ENCODE results near the gene KIRREL2.
"Not testable (repeated sequence)": the region's sequence is repeated elsewhere in the genome, so short reads cannot be mapped to it uniquely, and the experiment has no call there.

Gene KIRREL2

DNA sequence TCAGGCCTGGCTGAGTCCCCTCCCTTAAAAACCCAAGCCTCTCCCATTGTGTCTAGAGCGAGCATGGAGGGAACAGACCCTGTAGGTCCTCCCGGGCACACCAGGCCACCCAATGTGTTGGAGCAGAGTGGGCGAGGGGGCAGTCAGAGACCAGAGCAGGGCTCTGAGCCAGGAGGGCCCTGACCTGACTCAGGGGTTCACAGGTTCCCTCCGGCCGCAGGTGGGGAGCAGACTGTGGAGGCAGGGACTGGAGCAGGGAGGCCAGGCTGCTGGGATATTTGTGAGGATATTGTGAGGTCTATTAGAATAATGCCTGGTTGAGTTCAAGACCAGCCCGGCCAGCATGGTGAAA is 52.9 kb downstream of the KIRREL2 start:
- Mint-ChIP-seq H3K27me3 (ENCODE audit: low read depth) (peaks cover 4% of the 10 kb centered on the region), H3K4me3 (no peak overlapping the region), H3K27ac (no peak overlapping the region), H3K9me3 (no peaks in the 10 kb centered on the region), H3K36me3 (ENCODE audit: low read depth) (no peaks in the 10 kb centered on the region), H3K4me1 (no peaks in the 10 kb centered on the region)
- TF ChIP-seq, protein P1, sequence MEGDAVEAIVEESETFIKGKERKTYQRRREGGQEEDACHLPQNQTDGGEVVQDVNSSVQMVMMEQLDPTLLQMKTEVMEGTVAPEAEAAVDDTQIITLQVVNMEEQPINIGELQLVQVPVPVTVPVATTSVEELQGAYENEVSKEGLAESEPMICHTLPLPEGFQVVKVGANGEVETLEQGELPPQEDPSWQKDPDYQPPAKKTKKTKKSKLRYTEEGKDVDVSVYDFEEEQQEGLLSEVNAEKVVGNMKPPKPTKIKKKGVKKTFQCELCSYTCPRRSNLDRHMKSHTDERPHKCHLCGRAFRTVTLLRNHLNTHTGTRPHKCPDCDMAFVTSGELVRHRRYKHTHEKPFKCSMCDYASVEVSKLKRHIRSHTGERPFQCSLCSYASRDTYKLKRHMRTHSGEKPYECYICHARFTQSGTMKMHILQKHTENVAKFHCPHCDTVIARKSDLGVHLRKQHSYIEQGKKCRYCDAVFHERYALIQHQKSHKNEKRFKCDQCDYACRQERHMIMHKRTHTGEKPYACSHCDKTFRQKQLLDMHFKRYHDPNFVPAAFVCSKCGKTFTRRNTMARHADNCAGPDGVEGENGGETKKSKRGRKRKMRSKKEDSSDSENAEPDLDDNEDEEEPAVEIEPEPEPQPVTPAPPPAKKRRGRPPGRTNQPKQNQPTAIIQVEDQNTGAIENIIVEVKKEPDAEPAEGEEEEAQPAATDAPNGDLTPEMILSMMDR (IDR thresholded peaks at IDR 0.05; ENCODE audit: unreplicated experiment in 3 of 3): no peak

DNA sequence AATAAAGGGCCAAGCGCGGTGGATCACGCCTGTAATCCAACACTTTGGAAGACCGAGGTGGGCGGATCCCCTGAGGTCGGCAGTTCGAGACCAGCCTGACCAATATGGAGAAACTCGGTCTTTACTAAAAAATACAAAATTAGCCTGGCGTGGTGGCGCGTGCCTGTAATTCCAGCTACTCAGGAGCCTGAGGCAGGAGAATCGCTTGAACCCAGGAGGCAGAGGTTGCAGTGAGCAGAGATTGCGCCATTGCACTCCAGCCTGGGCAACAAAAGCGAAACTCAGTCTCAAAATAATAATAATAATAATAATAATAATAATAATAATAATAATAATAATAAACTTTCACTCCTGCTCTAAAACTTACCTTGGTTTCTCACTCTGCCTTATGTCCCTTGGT is 53.6 kb downstream of the KIRREL2 start:
- H3K27me3 Mint-ChIP-seq (ENCODE audit: low read depth); H3K4me1 Mint-ChIP-seq; H3K4me3 Mint-ChIP-seq; H3K27ac Mint-ChIP-seq; H3K9me3 Mint-ChIP-seq; H3K36me3 Mint-ChIP-seq (ENCODE audit: low read depth): not testable (repeated sequence)

DNA sequence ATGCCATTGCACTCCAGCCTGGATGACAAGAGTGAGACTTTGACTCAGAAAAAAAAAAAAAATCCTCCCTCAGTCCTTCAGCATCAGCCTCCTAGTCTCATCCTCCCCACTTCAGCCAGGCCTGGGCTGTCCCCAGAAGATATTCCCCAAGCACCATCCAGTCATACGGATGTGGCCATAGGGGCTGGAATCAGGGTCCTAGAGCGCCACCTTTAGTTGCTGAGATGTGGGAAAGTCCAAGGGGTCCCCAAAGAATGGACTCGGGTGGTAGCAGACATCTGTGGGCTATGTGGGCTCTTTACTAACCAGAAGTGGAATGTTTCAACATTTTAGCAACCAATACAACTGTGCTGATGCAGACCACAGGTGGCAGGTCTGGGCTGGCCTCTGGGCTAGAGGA is 54.5 kb downstream of the KIRREL2 start:
- TF ChIP-seq, protein P1 (IDR thresholded peaks at IDR 0.05; ENCODE audit: unreplicated experiment in 3 of 3): no peak
- Mint-ChIP-seq H3K4me1 (no peaks in the 10 kb centered on the region), H3K36me3 (ENCODE audit: low read depth) (no peaks in the 10 kb centered on the region), H3K27ac (no peak overlapping the region), H3K9me3 (no peaks in the 10 kb centered on the region), H3K27me3 (ENCODE audit: low read depth) (peaks cover 4% of the 10 kb centered on the region), H3K4me3 (no peak overlapping the region)

DNA sequence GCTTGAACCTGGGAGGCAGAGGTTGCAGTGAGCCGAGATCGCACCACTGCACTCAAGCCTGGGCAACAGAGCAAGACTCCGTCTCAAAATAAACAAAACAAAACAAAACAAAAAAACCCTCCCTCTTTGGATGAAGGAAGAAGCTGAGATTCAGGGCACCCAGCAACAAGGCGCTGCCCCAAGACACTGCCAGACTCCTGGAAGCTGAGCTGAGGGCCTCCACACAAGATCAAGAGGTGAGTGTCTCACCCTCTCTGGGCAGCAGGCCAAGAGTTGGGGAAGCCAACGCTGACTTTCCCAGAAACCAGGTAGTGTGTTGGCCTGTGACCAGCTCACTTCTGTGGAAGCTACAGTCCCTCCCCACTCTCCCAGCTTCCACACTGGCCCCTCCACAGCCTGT is 55.1 kb downstream of the KIRREL2 start:
- H3K9me3 Mint-ChIP-seq: no peaks in the 10 kb centered on the region
- H3K36me3 Mint-ChIP-seq (ENCODE audit: low read depth): no peaks in the 10 kb centered on the region
- no peaks in the 10 kb centered on the region for H3K4me1 Mint-ChIP-seq
- no peak overlapping the region for H3K27ac Mint-ChIP-seq
- peaks cover 4% of the 10 kb centered on the region for H3K27me3 Mint-ChIP-seq (ENCODE audit: low read depth)
- no peak overlapping the region for H3K4me3 Mint-ChIP-seq
- TF ChIP-seq, protein P1 (IDR thresholded peaks at IDR 0.05; ENCODE audit: unreplicated experiment in 3 of 3): no peak

DNA sequence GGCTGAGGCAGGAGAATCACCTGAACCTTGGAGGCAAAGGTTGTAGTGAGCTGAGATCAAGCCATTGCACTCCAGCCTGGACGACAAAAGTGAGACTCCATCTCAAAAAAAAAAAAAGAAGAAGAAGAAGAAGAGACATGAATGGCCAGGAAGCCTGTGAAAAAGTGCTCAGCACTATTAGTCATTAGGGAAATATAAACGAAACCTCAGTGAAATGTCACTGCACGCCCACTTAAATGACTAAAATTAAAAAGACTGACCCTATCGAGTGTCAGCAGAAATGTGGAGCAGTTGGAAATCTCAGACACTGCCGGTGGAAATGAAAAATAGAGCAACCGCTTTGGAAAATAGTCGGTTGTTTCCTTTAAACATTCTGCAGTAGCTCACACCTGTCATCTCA is 56.9 kb downstream of the KIRREL2 start:
- no peaks in the 10 kb centered on the region for H3K36me3 Mint-ChIP-seq (ENCODE audit: low read depth)

DNA sequence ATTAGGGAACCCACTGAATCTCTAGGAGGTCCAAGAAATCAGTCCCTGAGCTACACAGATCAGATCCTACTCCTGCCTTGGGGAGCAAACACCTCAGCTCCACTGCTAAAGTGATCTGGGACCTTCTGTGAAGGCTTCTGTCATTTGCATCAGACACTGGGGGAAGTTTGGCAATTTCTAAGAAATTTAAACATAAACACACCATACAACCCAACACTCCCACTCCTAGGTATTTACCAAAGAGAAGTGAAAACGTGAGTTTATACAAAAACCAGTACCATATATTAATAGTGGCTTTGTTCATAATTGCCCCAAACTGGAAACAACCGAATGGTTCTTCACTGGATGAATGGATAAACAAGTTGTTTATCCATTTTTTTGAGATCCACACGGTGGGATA is 58.7 kb downstream of the KIRREL2 start:
- no peak overlapping the region for H3K4me3 Mint-ChIP-seq
- H3K27ac Mint-ChIP-seq: no peak overlapping the region
- H3K9me3 Mint-ChIP-seq: no peaks in the 10 kb centered on the region
- H3K27me3 Mint-ChIP-seq (ENCODE audit: low read depth): no peaks in the 10 kb centered on the region
- TF ChIP-seq, protein P1 (IDR thresholded peaks at IDR 0.05; ENCODE audit: unreplicated experiment in 3 of 3): no peak
- H3K4me1 Mint-ChIP-seq: no peaks in the 10 kb centered on the region
- no peaks in the 10 kb centered on the region for H3K36me3 Mint-ChIP-seq (ENCODE audit: low read depth)

More for the DNA sequence above, 56.9 kb downstream of the KIRREL2 start:
- H3K4me3 Mint-ChIP-seq: no peak overlapping the region
- H3K4me1 Mint-ChIP-seq: no peaks in the 10 kb centered on the region
- H3K27ac Mint-ChIP-seq: no peak overlapping the region
- H3K27me3 Mint-ChIP-seq (ENCODE audit: low read depth): peaks cover 4% of the 10 kb centered on the region
- TF ChIP-seq, protein P1 (IDR thresholded peaks at IDR 0.05; ENCODE audit: unreplicated experiment in 3 of 3): no peak
- no peaks in the 10 kb centered on the region for H3K9me3 Mint-ChIP-seq

Data from nephron (organoid).